Karpas-422 (cell line): ENCODE measurements around the gene LRRN4. TPM values are rescaled to one million over a fixed set of nuclear protein-coding genes. Genes with fewer than 3 reads are reported as not detected.

Experiments used
- DNase-seq: peaks from one replicate; pipeline ENCODE4 v3.0.0-alpha.2; 2015
- H2AFZ ChIP-seq: fragments of 200-600 bp; sonication (generic); 2 replicates; pipeline ENCODE4 v1.6.1; 2014; ENCODE audit warnings: antibody characterized with exemption, low read length, mixed read lengths
- H3K27ac ChIP-seq: fragments of 200-600 bp; sonication (generic); 2 replicates; pipeline ENCODE4 v1.5.1; 2014; ENCODE audit warnings: mild to moderate bottlenecking, low read length, moderate library complexity
- H3K27me3 ChIP-seq: fragments of 200-600 bp; sonication (generic); 2 replicates; pipeline ENCODE4 v1.6.1; 2014; ENCODE audit warnings: low read length, mixed read lengths
- H3K36me3 ChIP-seq: fragments of 200-600 bp; sonication (generic); 2 replicates; pipeline ENCODE4 v1.6.1; 2014; ENCODE audit warnings: low read length, mixed read lengths; ENCODE audit not compliant: insufficient read depth
- H3K4me1 ChIP-seq: fragments of 200-600 bp; sonication (generic); 2 replicates; pipeline ENCODE4 v1.6.1; 2014; ENCODE audit warnings: mild to moderate bottlenecking, low read length, mixed read lengths
- H3K4me2 ChIP-seq: fragments of 200-600 bp; sonication (generic); 2 replicates; pipeline ENCODE4 v1.6.1; 2014; ENCODE audit warnings: low read length, low read depth, mild to moderate bottlenecking; ENCODE audit not compliant: poor library complexity, severe bottlenecking
- H3K4me3 ChIP-seq: fragments of 200-600 bp; sonication (generic); 2 replicates; pipeline ENCODE4 v1.5.1; 2014; ENCODE audit warnings: mild to moderate bottlenecking, antibody characterized with exemption, low read length, mixed read lengths
- H3K79me2 ChIP-seq: fragments of 200-600 bp; sonication (generic); 2 replicates; pipeline ENCODE4 v1.6.1; 2014; ENCODE audit warnings: mild to moderate bottlenecking, low read length, mixed read lengths
- H3K9ac ChIP-seq: fragments of 200-600 bp; sonication (generic); 2 replicates; pipeline ENCODE4 v1.6.0; 2014; ENCODE audit warnings: low read length
- H3K9me2 ChIP-seq: fragments of 200-600 bp; sonication (generic), shearing (Covaris generic); replicated peaks from 2 replicates; pipeline ENCODE4 v1.6.0; 2014; ENCODE audit warnings: mild to moderate bottlenecking, low read length, moderate library complexity; ENCODE audit not compliant: insufficient read depth
- H3K9me3 ChIP-seq: fragments of 300-700, 200-600 bp; sonication (generic); 2 replicates; pipeline ENCODE4 v1.6.1; 2014; ENCODE audit warnings: low read length, mixed read lengths
- H4K20me1 ChIP-seq: fragments of 200-600 bp; sonication (generic); 2 replicates; pipeline ENCODE4 v1.6.1; 2014; ENCODE audit warnings: mild to moderate bottlenecking, antibody characterized with exemption, low read length, low read depth; ENCODE audit not compliant: insufficient read depth
- total RNA-seq: library from RNA; depleted of rRNA; stranded (reverse); fragments of >200 nt; shearing (Covaris generic); gene quantifications from 2 replicates; pipeline ENCODE4 v1.2.3, GENCODE V29; 2014; ENCODE audit warnings: low replicate concordance

The LRRN4 gene
- total RNA-seq, 1 experiment from 2014 or later: not detected

DNA sequence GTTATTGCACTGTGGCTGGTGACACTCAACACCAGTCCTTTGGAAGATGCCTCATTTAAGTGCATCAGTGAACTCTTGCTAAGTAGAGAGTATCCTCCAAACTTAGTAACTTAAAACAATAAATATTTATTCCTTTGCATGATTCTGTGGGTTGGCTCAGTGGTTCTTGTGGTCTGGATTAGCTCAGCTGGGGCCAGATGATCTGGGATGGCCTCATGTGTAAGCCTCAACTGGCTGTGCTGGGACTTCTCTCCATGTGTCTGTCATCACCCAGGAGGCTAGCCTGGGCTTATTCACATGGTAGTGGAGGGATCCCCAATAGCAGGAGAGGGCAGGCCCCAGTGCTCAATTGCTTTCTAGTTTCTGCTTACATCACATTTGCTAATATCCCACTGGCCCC lies 8.3 kb downstream of the LRRN4 start:
- no peak overlapping the region for H3K4me2 ChIP-seq
- H3K9me2 ChIP-seq: no peaks in the 10 kb centered on the region
- no peak overlapping the region for H3K4me3 ChIP-seq
- no peak overlapping the region for H2AFZ ChIP-seq
- H4K20me1 ChIP-seq: no peaks in the 10 kb centered on the region
- H3K4me1 ChIP-seq: no peaks in the 10 kb centered on the region
- no peaks in the 10 kb centered on the region for H3K36me3 ChIP-seq
- H3K27ac ChIP-seq: no peak overlapping the region
- H3K79me2 ChIP-seq: no peaks in the 10 kb centered on the region
- H3K27me3 ChIP-seq: no peaks in the 10 kb centered on the region
- no peaks in the 10 kb centered on the region for H3K9me3 ChIP-seq
- no peak overlapping the region for H3K9ac ChIP-seq
- DNase-seq: no peak

- H3K4me2 ChIP-seq: no peak overlapping the region
- H3K27ac ChIP-seq: no peak overlapping the region
- H3K79me2 ChIP-seq: no peaks in the 10 kb centered on the region
- no peaks in the 10 kb centered on the region for H3K9me3 ChIP-seq
- H3K4me3 ChIP-seq: no peak overlapping the region
- no peak overlapping the region for H2AFZ ChIP-seq
- H3K4me1 ChIP-seq: no peaks in the 10 kb centered on the region
- H3K9me2 ChIP-seq: no peaks in the 10 kb centered on the region
- H4K20me1 ChIP-seq: no peaks in the 10 kb centered on the region
- peak; percentile 71 for DNase-seq
- H3K27me3 ChIP-seq: no peaks in the 10 kb centered on the region
- H3K36me3 ChIP-seq: no peaks in the 10 kb centered on the region
- H3K9ac ChIP-seq: no peak overlapping the region
Observed at GRCh38 chr20:6044115-6044514, 9.7 kb downstream of the LRRN4 start.

DNA sequence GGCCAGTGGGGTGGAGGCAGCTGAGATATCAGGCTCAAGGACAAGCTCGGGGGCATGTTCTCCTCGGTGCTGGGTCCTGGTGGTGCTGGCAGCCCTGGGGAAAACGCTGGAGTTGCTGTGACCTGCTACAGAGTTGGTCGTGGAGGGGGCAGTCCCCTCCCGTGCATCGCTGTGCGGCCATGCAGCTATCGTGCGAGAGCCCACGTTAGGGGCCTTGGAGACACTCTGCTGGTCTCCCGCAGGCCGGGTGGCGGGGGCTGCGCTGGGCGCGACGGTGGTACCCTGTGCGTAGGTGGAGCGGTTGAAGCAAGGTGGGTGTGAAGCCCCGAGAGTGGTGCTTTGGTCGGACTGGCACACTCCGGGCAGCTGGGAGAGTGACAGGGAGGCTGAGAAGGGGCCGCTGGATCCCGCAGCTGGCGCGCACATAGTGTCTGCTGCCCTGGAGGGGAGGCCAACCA lies 12.0 kb downstream of the LRRN4 start:
- H3K79me2 ChIP-seq: no peaks in the 10 kb centered on the region
- H3K36me3 ChIP-seq: peaks cover 4% of the 10 kb centered on the region; the same call in 1 of the 2 replicates
- no peak overlapping the region for H3K4me3 ChIP-seq
- no peak for DNase-seq
- H3K9me2 ChIP-seq: no peaks in the 10 kb centered on the region
- no peak overlapping the region for H3K4me2 ChIP-seq
- H2AFZ ChIP-seq: no peak overlapping the region
- no peaks in the 10 kb centered on the region for H3K4me1 ChIP-seq
- no peaks in the 10 kb centered on the region for H4K20me1 ChIP-seq
- H3K27ac ChIP-seq: no peak overlapping the region
- H3K9ac ChIP-seq: no peak overlapping the region
- H3K27me3 ChIP-seq: no peaks in the 10 kb centered on the region
- no peaks in the 10 kb centered on the region for H3K9me3 ChIP-seq

DNA sequence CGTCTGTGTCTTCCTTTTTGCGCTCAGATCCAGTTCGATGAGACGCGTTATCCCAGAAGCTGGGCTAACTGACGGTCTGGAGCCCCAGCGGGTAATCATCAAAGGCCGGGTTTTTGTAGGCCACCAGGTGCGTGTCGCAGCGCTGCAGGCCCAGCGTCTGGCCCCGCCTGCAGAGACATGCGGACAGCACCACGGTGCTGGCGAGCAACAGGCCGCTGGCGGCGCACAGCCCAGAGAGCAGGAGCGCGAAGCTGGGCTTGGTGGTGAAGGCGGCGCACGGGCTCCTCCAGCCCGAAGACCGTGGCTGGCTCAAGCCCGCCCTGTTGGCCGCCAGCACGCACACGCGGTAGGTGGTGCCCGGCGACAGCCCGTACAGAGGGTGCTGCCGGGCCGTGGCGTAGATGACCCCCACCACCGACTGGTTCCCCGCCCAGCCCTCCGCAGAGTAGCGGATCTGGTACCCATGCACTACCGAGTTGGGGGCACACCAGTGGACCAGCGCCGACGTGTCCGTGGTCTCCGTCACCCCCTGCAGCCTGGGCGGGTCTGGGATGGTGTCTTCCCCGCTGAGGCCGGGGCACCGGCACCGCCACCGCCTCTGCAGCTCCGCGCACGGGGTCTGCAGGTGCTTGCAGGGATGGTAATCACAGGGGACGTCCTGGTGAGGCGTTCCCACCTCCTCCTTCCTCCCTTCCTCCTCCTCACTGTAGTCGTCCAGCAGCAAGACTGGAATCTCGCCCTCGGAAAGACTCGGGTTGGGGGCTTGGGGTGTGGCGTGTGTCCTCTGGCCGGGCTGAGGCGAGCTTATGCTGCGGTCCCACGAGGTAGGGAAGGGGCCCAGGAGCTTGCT lies 12.7 kb downstream of the LRRN4 start:
- Histone ChIP-seq H3K9me3 (no peaks in the 10 kb centered on the region), H3K4me2 (no peak overlapping the region), H3K9ac (no peak overlapping the region), H4K20me1 (0 out of 2 replicates have a peak, but pooled peaks cover 4% of the 10 kb centered on the region), H3K4me1 (no peaks in the 10 kb centered on the region), H3K9me2 (no peaks in the 10 kb centered on the region), H3K79me2 (peaks cover 3% of the 10 kb centered on the region), H3K27ac (no peak overlapping the region), H3K36me3 (peaks cover 10% of the 10 kb centered on the region), H3K4me3 (no peak overlapping the region), H2AFZ (no peak overlapping the region), H3K27me3 (no peaks in the 10 kb centered on the region)
- no peak for DNase-seq

DNA sequence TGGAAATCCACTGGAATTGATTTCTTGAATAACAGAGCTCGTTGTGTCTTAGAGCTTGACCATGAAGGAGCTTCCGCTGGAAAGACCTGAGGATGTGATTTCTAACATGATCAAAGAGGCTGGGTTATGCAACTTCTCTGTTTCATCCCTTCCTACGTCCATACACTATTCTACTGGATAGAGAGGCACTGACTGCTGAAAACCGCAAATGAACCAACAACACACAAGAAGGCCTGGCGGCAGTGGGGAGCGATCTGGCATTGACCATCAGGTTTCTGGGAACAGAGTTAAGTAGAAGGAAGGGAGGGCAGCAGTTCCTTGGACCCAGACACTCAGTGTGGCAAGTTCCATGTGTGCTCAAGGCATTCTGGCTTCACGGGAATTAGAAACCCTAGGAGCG lies 13.3 kb downstream of the LRRN4 start:
- H3K4me1 ChIP-seq: no peaks in the 10 kb centered on the region
- H3K27me3 ChIP-seq: no peaks in the 10 kb centered on the region
- H3K4me2 ChIP-seq: no peak overlapping the region
- no peak overlapping the region for H3K4me3 ChIP-seq
- 0 out of 2 replicates have a peak, but pooled peaks cover 5% of the 10 kb centered on the region for H4K20me1 ChIP-seq
- H2AFZ ChIP-seq: no peak overlapping the region
- H3K79me2 ChIP-seq: peaks cover 5% of the 10 kb centered on the region
- peaks cover 12% of the 10 kb centered on the region for H3K36me3 ChIP-seq
- H3K9ac ChIP-seq: no peak overlapping the region
- no peaks in the 10 kb centered on the region for H3K9me3 ChIP-seq
- H3K9me2 ChIP-seq: no peaks in the 10 kb centered on the region
- H3K27ac ChIP-seq: no peak overlapping the region
- DNase-seq: no peak

GRCh38 chr20:6039766-6040165 lies 14.1 kb downstream of the LRRN4 start:
- Histone ChIP-seq H3K9ac (no peak overlapping the region), H3K4me1 (no peaks in the 10 kb centered on the region), H3K9me3 (no peaks in the 10 kb centered on the region), H4K20me1 (0 out of 2 replicates have a peak, but pooled peaks cover 5% of the 10 kb centered on the region), H3K27ac (no peak overlapping the region), H3K27me3 (no peaks in the 10 kb centered on the region), H3K79me2 (peaks cover 5% of the 10 kb centered on the region), H3K4me3 (no peak overlapping the region), H2AFZ (no peak overlapping the region), H3K9me2 (no peaks in the 10 kb centered on the region), H3K36me3 (peaks cover 14% of the 10 kb centered on the region), H3K4me2 (no peak overlapping the region)
- DNase-seq: no peak

DNA sequence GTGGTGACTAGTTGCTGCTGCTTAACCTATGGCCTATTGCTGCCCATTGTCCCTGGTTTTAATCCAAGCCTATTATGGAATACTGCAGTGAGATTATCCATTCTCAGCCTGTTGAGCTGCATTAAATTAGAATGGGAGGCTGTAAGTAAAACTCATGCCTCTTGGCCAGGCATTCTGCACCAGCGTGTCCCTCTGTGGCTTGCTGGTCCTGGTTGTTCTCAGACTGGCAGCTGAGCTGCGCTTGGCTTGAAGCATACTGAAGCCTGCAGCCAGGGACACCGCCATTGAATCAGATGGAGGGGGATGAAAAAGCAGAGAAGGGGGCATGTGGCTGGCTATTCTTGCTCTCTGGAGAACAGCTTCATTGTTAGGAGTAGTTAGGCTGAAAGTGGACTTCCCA lies 15.6 kb downstream of the LRRN4 start:
- Histone ChIP-seq H3K9me3 (no peaks in the 10 kb centered on the region), H3K9ac (no peak overlapping the region), H2AFZ (no peak overlapping the region), H3K4me2 (no peak overlapping the region), H3K27me3 (no peaks in the 10 kb centered on the region), H3K4me3 (no peak overlapping the region), H3K27ac (no peak overlapping the region), H3K9me2 (no peaks in the 10 kb centered on the region), H3K4me1 (no peaks in the 10 kb centered on the region), H3K36me3 (peaks cover 27% of the 10 kb centered on the region), H4K20me1 (0 out of 2 replicates have a peak, but pooled peaks cover 5% of the 10 kb centered on the region), H3K79me2 (peaks cover 18% of the 10 kb centered on the region)
- no peak for DNase-seq

- no peak overlapping the region for H3K4me2 ChIP-seq
- H3K4me1 ChIP-seq: no peaks in the 10 kb centered on the region
- H4K20me1 ChIP-seq: 0 out of 2 replicates have a peak, but pooled peaks cover 5% of the 10 kb centered on the region
- H3K9me2 ChIP-seq: no peaks in the 10 kb centered on the region
- H3K27ac ChIP-seq: no peak overlapping the region
- no peak overlapping the region for H3K4me3 ChIP-seq
- no peaks in the 10 kb centered on the region for H3K9me3 ChIP-seq
- no peak overlapping the region for H3K9ac ChIP-seq
- H2AFZ ChIP-seq: no peak overlapping the region
- H3K27me3 ChIP-seq: no peaks in the 10 kb centered on the region
- no peak for DNase-seq
- peaks cover 25% of the 10 kb centered on the region for H3K79me2 ChIP-seq
- peaks cover 34% of the 10 kb centered on the region for H3K36me3 ChIP-seq
Observed at GRCh38 chr20:6037082-6037481, 16.8 kb downstream of the LRRN4 start.
